Liver (tissue), 9 donors: ENCODE data around the gene SHOC2. TPM values are rescaled to one million over a fixed set of nuclear protein-coding genes. Genes with fewer than 3 reads are reported as not detected.

Source experiments
- DNase-seq: peaks from one replicate; pipeline ENCODE4 v3.0.0-alpha.2; 2017; ENCODE audit warnings: low spot score
- H3K27ac ChIP-seq, 2 donors: one replicate each; pipeline ENCODE4 v1.7.0; 2013; ENCODE audit warnings: inconsistent platforms in 2 of 2, low read length in 2 of 2, control low read depth in 1 of 2, low read depth in 1 of 2, mild to moderate bottlenecking in 1 of 2
- H3K27me3 ChIP-seq, 4 donors: one replicate each; pipeline versions ENCODE4 v1.6.1 to v1.7.0; 2013; ENCODE audit warnings: low read length in 3 of 4, inconsistent platforms in 1 of 4, mild to moderate bottlenecking in 1 of 4, moderate library complexity in 1 of 4; ENCODE audit not compliant: control insufficient read depth in 4 of 4, insufficient read depth in 4 of 4
- H3K36me3 ChIP-seq, 4 donors: one replicate each; pipeline versions ENCODE4 v1.6.1 to v1.7.0; 2013; ENCODE audit warnings: low read length in 3 of 4, mild to moderate bottlenecking in 3 of 4, low read depth in 1 of 4, moderate library complexity in 1 of 4; ENCODE audit not compliant: control insufficient read depth in 4 of 4, insufficient read depth in 3 of 4
- H3K4me1 ChIP-seq, 4 donors: one replicate each; pipeline versions ENCODE4 v1.6.1 to v1.7.0; 2013; ENCODE audit warnings: low read length in 3 of 4, mild to moderate bottlenecking in 3 of 4, moderate library complexity in 1 of 4; ENCODE audit not compliant: control insufficient read depth in 4 of 4, insufficient read depth in 4 of 4
- H3K4me3 ChIP-seq, 3 donors: one replicate each; pipeline versions ENCODE4 v1.6.1 to v1.7.0; 2013; ENCODE audit warnings: low read length in 3 of 3, control low read depth in 1 of 3, low read depth in 1 of 3, mild to moderate bottlenecking in 1 of 3
- H3K9ac ChIP-seq, 2 donors: one replicate each; pipeline ENCODE4 v1.7.0; 2013; ENCODE audit warnings: low read length in 2 of 2, mild to moderate bottlenecking in 2 of 2, moderate library complexity in 2 of 2, control low read depth in 1 of 2, low read depth in 1 of 2
- H3K9me3 ChIP-seq, 4 donors: one replicate each; pipeline versions ENCODE4 v1.6.1 to v1.7.0; 2013; ENCODE audit warnings: low read length in 3 of 4; ENCODE audit not compliant: control insufficient read depth in 4 of 4
- EGR1 ChIP-seq, 2 donors: IDR thresholded peaks; 2 replicates each; pipeline ENCODE4 v1.6.1; 2016 to 2018; ENCODE audit warnings: antibody characterized with exemption in 2 of 2, low read depth in 2 of 2
- FOXA1 ChIP-seq: IDR thresholded peaks from 2 replicates; pipeline ENCODE4 v1.6.1; 2016; ENCODE audit warnings: antibody characterized with exemption
- FOXA2 ChIP-seq: IDR thresholded peaks from 2 replicates; pipeline ENCODE4 v1.6.1; 2016; ENCODE audit warnings: antibody characterized with exemption
- GABPA ChIP-seq, 2 donors: IDR thresholded peaks in 1 of 2; conservative IDR thresholded peaks in 1 of 2; 2 replicates each; pipeline ENCODE4 v1.6.1; 2016; ENCODE audit warnings: antibody characterized with exemption in 2 of 2, mild to moderate bottlenecking in 1 of 2, moderate library complexity in 1 of 2
- HNF4A ChIP-seq, 2 donors: conservative IDR thresholded peaks; 2 replicates each; pipeline ENCODE4 v1.6.1; 2016; ENCODE audit warnings: antibody characterized with exemption in 2 of 2, mild to moderate bottlenecking in 2 of 2
- HNF4G ChIP-seq: IDR thresholded peaks from 2 replicates; pipeline ENCODE4 v1.6.1; 2016; ENCODE audit warnings: antibody characterized with exemption
- JUND ChIP-seq, 2 donors: IDR thresholded peaks; 2 replicates each; pipeline ENCODE4 v1.6.1; 2016; ENCODE audit warnings: antibody characterized with exemption in 2 of 2
- NR2F2 ChIP-seq: IDR thresholded peaks from 2 replicates; pipeline ENCODE4 v1.6.1; 2016; ENCODE audit warnings: antibody characterized with exemption
- RAD21 ChIP-seq, 2 donors: IDR thresholded peaks; 2 replicates each; pipeline ENCODE4 v1.6.1; 2016; ENCODE audit warnings: antibody characterized with exemption in 2 of 2, mild to moderate bottlenecking in 2 of 2
- RXRA ChIP-seq, 2 donors: IDR thresholded peaks; 2 replicates each; pipeline ENCODE4 v1.6.1; 2017 to 2018; ENCODE audit warnings: antibody characterized with exemption in 2 of 2, mild to moderate bottlenecking in 1 of 2
- SP1 ChIP-seq: IDR thresholded peaks from 2 replicates; pipeline ENCODE4 v1.6.1; 2018; ENCODE audit warnings: antibody characterized with exemption, mild to moderate bottlenecking
- TAF1 ChIP-seq: conservative IDR thresholded peaks from 2 replicates; pipeline ENCODE4 v1.6.1; 2016; ENCODE audit warnings: antibody characterized with exemption, mild to moderate bottlenecking
- YY1 ChIP-seq: IDR thresholded peaks from 2 replicates; pipeline ENCODE4 v1.6.1; 2016; ENCODE audit warnings: antibody characterized with exemption, mild to moderate bottlenecking
- whole genome bisulfite sequencing: extraction: QIAGEN DNeasy Blood & Tissue Kit; methylation state at CpG from one replicate; pipeline ENCODE4 v1.1.7; 2013; 5-methylcytosine and 5-hydroxymethylcytosine counted together
- polyA plus RNA-seq, 2 donors: library from polyadenylated mRNA; stranded (reverse) in 1 of 2; unstranded in 1 of 2; fragments of 200-250 nt in 1 of 2; fragments of >200 nt in 1 of 2; fragmentation: Nextera tagmentation in 1 of 2; extraction: Ambion mirVana in 1 of 2; gene quantifications; one replicate each; pipeline versions ENCODE4 v1.2.1 to v1.2.3, GENCODE V29; 2013 to 2015
- total RNA-seq, 2 donors: library from RNA; depleted of rRNA; stranded (reverse); fragments of >200 nt; gene quantifications; one replicate each; pipeline ENCODE4 v1.2.3, GENCODE V29; 2014
- TF ChIP-seq, protein P1 (sequence below): IDR thresholded peaks from 2 replicates; pipeline ENCODE4 v1.6.1; 2016; ENCODE audit warnings: antibody characterized with exemption
- TF ChIP-seq, protein P2 (sequence below): IDR thresholded peaks from 2 replicates; pipeline ENCODE4 v1.6.1; 2016; ENCODE audit warnings: antibody characterized with exemption
- TF ChIP-seq, protein P3 (sequence below): IDR thresholded peaks from 2 replicates; pipeline ENCODE4 v1.6.1; 2016; ENCODE audit warnings: antibody characterized with exemption
- TF ChIP-seq, protein P4 (sequence below): IDR thresholded peaks from 2 replicates; pipeline ENCODE4 v1.6.1; 2016; ENCODE audit warnings: antibody characterized with exemption, mild to moderate bottlenecking
- TF ChIP-seq, protein P5 (sequence below): fragments of 150-350 bp; IDR thresholded peaks from 2 replicates; pipeline ENCODE4 v1.5.1; 2017; ENCODE audit warnings: improper control_type of control experiment, low read depth, low read length; ENCODE audit not compliant: missing input control
- donor health status: healthy.
- donor health status: healthy.
- donor health status: healthy.
- donor health status: healthy.
- donor health status: healthy.

SHOC2 gene
- total and polyA plus RNA-seq, 4 donors = 7.8 to 33.7 (median 17.9) TPM

DNA sequence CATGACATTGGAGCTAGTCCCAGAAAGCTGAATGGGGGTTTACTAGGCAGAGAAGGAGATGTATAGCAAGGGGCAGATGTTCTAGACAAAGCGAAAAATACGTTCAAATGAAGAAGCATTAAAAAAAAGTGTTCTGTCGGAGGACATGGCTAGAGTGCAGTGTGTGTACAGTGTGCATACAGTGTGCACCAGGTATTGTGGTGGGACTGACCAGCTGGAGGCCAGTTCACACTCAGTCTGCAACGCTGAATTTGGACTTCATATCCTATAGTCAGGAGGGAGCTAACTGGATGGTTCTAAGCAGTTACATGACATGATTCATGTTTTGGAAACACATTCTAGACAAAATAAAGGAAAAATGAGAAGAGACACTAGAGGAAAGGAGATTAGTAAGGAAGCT, 9.3 kb upstream of the SHOC2 start (continued):
- TF ChIP-seq, protein P1, sequence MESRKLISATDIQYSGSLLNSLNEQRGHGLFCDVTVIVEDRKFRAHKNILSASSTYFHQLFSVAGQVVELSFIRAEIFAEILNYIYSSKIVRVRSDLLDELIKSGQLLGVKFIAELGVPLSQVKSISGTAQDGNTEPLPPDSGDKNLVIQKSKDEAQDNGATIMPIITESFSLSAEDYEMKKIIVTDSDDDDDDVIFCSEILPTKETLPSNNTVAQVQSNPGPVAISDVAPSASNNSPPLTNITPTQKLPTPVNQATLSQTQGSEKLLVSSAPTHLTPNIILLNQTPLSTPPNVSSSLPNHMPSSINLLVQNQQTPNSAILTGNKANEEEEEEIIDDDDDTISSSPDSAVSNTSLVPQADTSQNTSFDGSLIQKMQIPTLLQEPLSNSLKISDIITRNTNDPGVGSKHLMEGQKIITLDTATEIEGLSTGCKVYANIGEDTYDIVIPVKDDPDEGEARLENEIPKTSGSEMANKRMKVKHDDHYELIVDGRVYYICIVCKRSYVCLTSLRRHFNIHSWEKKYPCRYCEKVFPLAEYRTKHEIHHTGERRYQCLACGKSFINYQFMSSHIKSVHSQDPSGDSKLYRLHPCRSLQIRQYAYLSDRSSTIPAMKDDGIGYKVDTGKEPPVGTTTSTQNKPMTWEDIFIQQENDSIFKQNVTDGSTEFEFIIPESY = no peak
- no peak for TF ChIP-seq HNF4G

DNA sequence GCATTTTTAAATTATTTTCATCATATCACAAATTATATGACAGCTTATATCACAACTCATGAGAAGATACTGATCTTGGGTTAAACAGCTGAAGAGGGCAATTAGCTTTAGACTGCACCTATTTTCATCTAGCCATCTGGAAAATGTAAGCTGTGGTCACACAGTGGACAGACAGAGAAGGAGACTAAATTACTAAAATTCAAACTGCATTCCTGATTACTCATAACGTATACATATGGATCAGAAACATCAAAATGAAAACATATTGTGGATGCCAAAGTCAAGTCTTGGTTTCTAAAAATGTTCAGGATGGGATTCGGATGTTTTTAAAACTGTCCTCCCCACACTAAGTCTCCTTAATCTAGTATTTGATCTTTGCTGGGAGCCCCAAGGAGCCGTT, 7.0 kb upstream of the SHOC2 start:
- peaks cover 0 to 10% (median 2%) of the 10 kb centered on the region in 4 donors for H3K4me1 ChIP-seq
- H3K27ac ChIP-seq = no peak overlapping the region
- H3K27me3 ChIP-seq = no peaks in the 10 kb centered on the region
- H3K36me3 ChIP-seq = peaks cover 0 to 3% (median 0%) of the 10 kb centered on the region in 4 donors
- TF ChIP-seq EGR1 (IDR thresholded peaks at IDR 0.05; ENCODE audit: low read depth in 2 of 2) (no peak), GABPA (IDR thresholded peaks at IDR 0.05 in 1 of 2, conservative IDR thresholded peaks at IDR 0.05 in 1 of 2) (no peak), YY1 (no peak), NR2F2 (no peak), TAF1 (no peak), RXRA (IDR thresholded peaks at IDR 0.05) (no peak), HNF4A (conservative IDR thresholded peaks at IDR 0.05) (no peak), FOXA2 (no peak), FOXA1 (no peak), SP1 (no peak), HNF4G (no peak), JUND (IDR thresholded peaks at IDR 0.05) (no peak), RAD21 (IDR thresholded peaks at IDR 0.05) (no peak)
- TF ChIP-seq, protein P2, sequence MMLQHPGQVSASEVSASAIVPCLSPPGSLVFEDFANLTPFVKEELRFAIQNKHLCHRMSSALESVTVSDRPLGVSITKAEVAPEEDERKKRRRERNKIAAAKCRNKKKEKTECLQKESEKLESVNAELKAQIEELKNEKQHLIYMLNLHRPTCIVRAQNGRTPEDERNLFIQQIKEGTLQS = no peak
- TF ChIP-seq, protein P3, sequence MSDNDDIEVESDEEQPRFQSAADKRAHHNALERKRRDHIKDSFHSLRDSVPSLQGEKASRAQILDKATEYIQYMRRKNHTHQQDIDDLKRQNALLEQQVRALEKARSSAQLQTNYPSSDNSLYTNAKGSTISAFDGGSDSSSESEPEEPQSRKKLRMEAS = no peak
- TF ChIP-seq, protein P4, sequence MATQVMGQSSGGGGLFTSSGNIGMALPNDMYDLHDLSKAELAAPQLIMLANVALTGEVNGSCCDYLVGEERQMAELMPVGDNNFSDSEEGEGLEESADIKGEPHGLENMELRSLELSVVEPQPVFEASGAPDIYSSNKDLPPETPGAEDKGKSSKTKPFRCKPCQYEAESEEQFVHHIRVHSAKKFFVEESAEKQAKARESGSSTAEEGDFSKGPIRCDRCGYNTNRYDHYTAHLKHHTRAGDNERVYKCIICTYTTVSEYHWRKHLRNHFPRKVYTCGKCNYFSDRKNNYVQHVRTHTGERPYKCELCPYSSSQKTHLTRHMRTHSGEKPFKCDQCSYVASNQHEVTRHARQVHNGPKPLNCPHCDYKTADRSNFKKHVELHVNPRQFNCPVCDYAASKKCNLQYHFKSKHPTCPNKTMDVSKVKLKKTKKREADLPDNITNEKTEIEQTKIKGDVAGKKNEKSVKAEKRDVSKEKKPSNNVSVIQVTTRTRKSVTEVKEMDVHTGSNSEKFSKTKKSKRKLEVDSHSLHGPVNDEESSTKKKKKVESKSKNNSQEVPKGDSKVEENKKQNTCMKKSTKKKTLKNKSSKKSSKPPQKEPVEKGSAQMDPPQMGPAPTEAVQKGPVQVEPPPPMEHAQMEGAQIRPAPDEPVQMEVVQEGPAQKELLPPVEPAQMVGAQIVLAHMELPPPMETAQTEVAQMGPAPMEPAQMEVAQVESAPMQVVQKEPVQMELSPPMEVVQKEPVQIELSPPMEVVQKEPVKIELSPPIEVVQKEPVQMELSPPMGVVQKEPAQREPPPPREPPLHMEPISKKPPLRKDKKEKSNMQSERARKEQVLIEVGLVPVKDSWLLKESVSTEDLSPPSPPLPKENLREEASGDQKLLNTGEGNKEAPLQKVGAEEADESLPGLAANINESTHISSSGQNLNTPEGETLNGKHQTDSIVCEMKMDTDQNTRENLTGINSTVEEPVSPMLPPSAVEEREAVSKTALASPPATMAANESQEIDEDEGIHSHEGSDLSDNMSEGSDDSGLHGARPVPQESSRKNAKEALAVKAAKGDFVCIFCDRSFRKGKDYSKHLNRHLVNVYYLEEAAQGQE = no peak
- TF ChIP-seq, protein P5, sequence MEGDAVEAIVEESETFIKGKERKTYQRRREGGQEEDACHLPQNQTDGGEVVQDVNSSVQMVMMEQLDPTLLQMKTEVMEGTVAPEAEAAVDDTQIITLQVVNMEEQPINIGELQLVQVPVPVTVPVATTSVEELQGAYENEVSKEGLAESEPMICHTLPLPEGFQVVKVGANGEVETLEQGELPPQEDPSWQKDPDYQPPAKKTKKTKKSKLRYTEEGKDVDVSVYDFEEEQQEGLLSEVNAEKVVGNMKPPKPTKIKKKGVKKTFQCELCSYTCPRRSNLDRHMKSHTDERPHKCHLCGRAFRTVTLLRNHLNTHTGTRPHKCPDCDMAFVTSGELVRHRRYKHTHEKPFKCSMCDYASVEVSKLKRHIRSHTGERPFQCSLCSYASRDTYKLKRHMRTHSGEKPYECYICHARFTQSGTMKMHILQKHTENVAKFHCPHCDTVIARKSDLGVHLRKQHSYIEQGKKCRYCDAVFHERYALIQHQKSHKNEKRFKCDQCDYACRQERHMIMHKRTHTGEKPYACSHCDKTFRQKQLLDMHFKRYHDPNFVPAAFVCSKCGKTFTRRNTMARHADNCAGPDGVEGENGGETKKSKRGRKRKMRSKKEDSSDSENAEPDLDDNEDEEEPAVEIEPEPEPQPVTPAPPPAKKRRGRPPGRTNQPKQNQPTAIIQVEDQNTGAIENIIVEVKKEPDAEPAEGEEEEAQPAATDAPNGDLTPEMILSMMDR = no peak
- TF ChIP-seq, protein P1 = no peak
- H3K9me3 ChIP-seq = no peaks in the 10 kb centered on the region
- no peak overlapping the region for H3K4me3 ChIP-seq
- no peak for DNase-seq
- H3K9ac ChIP-seq = no peak overlapping the region
- 90% methylated on average over 3 of the region's 3 CpGs for WGBS
